Superior temporal gyrus (tissue), 1 donor: Measurements from ENCODE around the gene GALNT17.

Experiments
- DNase-seq: peaks from one replicate; pipeline ENCODE4 v3.0.0-alpha.2; 2016; ENCODE audit errors: extremely low spot score

GALNT17 gene

DNA sequence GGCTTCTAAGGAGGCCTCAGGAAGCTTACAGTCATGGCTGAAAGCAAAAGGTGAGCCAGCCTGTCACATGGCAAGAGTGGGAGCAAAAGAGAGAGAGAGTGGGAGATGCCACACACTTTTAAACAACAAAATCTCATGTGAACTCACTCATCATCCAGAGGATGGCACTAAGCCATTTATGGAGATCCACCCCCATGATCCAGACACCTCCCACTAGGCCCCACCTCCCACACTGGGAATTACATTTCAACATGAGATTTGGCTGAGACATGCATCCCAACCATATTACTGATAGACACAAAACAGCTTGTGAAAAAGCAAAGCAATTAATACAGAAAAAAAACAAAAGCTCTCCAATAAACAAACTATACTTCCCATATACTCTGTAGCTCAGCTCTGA is 210.3 kb downstream of the GALNT17 start:
- DNase-seq = no peak

DNA sequence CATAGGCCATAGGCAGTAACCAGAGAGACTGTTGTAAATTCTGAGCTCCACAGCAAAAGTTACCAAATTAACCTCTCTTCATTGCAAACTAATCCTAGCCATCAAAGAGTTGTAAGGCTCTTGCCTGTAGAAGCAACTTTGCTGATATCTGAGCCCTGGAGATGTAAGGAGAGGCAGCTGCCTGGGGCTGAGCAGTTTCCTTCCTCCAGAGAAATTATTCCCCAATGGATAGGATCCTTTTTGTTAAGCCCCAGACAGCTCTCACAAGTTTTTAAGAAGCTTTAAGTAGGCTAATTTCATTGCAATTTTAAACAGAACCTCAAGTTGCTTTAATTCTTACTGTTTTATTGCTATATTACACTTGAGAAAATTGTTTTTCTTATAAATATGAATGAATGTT is 211.1 kb downstream of the GALNT17 start:
- DNase-seq = no peak

DNA sequence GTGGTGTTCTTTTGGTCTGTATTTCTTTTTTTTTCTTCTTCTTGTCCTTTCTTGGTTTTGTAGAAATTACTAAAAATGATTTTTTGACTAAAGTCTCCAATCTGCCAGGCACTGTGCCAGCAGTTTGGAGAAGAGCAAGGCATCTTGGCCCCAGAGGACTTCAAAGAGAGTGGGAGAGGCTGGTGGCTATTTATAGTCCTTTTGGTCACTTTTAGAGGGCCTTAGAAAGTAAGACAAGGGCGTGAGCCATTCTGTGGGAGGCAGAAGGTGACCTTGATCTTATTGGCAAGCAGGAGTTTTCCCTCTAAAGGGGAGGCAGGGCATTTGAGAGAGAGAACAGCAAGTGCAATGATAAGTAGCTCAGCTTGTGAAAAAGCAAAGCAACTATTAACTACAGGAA is 211.9 kb downstream of the GALNT17 start:
- DNase-seq = no peak

DNA sequence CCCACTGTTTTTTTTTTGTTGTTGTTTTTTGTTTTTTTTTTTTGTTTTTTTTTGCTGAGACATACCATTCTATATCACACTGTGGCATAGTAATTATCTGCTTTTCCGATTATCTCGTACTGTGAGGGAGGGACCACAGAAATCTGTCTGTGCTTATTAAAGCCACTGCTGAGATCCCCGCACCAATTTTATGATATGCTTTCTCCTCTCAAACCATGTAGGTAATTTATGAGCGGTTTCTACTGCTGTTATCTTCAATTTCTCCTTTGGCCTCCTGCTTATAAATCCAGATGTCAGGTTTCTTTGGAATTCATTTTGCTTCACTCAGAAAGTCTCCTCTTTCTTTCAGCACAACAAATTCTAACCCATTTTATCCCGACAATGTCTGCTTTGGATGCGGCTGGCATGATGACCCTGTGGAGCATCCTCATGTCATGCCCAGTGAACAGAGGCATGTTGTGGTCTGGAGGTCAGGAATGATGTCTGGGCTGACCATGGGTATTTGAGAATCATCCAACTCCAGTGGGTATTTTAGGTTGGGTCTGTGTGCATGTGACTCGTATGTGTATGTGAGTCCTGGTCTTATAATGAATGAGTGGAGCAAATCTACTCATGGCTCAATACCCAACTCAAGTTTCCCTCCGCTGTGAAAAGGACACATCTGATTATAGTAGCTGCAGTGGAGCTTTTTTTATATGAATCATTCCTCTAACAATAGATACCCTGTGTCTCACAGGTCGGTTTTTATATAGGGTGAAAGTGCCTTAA is 213.4 kb downstream of the GALNT17 start:
- no peak for DNase-seq

DNA sequence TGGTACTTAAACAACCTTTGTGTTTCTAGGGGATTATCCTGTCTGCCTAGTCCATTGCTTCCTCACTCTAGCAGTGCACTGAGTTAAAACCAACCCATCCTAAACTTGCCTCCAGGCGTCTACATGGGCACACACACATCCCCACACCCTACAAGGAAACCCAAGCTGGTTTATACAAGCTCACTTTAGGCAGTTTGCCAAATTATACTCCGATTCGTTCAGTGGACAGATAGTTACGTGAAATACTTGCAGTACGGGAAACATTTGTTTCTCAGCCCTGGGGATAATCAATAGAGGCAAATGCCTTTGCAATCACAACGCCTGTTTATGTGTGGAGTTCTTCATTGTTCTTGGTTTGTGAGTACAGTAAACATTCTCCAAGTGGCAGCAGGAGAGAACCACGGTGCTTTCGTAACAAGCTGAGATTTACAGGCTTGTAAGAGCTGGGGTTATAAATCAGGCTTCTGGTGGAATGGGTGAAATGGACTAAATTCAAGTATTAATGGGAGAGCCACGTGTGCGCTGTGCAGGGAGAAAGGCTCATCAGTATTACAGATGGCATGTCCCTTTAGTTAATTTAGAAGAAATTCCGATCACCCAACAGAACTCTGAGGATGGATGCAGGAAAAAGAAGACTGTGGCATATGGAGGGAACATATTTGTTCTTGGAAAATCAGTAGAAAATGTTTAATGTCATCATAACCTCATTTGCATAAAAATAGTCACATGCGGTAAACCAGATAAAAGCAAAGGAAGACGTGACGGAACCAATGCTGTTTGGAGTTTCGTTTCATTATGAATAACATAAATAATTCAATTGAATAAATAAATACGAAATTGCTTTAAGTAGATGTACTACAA is 217.1 kb downstream of the GALNT17 start:
- DNase-seq = no peak

DNA sequence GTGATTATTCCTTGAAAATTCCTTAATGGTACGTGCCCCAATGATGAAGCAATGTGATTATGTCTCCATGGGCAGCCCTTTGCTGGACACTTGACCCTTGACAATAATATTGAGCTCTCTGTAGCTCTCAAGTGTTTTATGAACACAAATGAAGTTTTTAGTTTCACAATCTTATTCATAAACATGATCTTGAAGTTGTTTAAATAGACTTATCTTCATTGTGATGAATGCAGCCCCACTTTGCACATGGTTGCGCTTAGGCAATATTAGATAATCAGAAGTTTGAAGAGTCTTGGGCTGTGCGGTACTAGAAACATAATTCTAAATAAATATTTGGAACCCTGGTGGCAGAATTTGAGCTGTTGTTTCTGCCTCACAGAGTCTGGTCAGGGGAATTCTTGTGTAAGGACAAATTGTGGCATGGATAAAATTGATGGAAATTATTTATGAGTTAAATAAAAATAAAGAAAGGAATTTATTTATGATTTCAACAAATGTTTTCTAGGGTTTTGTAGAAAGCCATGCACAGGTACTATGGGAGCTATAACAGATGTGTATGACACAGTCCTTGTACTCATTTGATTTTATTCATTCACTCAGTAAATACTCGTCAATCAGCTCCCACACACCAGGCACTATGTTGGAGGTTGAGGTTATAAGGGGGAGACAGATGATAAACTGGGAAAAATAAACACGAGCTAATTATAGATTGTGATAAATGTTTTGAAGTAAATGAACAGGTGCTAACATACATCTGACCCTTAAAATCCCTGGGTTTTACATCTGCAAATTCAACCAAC is 217.9 kb downstream of the GALNT17 start:
- no peak for DNase-seq

DNA sequence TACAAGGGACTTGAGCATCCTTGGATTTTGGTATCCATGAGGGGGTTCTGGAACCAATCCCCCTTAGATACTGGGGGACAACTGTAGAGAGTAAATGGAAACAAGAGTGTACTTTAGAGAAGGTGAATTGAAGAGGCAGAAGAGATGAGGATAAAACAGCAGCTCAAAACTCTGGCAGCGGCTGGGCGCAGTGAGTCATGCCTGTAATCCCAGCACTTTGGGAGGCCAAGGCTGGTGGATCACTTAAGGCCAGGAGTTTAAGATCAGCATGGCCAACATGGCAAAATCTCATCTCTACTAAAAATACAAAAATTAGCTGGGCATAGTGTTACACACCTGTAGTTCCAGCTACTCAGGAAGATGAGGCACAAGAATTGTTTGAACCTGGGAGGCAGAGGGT is 218.7 kb downstream of the GALNT17 start:
- no peak for DNase-seq

DNA sequence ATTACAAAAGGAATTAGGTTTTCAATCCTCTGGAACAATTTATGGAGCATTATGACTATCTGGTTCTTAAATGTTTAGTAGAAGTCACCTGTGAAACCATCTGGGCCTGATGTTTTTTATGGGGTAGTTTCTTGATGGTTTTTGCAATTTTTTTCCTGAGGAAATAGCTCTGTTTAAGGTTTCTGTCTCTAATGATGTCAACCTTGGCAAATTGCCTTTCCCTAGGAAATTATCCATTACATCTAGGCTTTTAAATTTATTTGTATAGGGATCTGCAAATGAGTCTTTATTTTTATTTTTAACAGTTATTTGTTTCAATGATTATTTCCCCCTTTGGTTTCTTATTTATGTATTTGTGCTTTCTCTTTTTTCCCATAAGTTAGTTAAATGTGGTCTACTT is 222.8 kb downstream of the GALNT17 start:
- DNase-seq = no peak

DNA sequence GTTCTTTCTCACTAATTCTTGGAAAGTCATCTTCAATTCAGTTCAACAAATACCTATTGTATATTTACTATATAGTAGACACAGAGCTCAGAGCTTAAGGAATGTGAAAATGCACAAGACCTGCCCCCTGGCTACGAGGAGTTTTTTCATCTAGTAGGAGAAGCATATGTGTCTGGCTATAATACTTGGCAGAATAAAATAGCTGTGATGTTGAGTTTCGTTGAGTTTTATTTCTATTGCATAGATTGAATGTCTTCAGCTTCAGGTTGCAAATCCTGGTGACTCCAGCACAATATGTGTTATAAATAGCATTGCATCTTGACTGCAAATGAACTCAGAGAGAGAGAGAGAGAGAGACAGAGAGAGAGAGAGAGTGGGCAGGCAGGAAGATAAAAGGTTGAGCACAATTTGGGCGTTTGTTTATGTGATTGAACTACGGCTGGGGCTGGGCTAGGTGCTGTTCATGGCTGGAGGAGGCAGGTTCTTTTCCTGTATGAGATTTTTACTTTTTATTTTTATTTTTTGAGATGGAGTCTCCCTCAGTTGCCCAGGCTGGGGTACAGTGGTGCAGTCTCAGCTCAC is 229.6 kb downstream of the GALNT17 start:
- no peak for DNase-seq

DNA sequence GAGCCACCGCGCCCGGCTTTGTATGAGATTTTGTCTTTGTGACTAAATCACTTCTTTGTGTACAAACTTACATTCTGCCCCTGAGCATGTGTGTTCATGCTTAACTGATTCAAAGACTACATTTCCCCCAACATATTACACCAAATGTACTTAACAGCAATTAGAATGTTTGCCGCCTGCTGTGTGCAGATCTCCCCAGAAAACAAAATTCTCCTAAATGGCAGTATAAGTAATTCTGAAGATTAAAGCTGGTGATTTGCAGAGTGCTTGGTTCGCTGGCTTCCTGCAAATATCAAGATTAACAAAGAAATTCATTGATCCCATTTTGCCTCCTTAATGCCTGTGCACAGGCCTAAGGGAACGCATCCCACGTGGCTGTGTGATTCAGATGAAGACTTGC is 230.3 kb downstream of the GALNT17 start:
- no peak for DNase-seq

DNA sequence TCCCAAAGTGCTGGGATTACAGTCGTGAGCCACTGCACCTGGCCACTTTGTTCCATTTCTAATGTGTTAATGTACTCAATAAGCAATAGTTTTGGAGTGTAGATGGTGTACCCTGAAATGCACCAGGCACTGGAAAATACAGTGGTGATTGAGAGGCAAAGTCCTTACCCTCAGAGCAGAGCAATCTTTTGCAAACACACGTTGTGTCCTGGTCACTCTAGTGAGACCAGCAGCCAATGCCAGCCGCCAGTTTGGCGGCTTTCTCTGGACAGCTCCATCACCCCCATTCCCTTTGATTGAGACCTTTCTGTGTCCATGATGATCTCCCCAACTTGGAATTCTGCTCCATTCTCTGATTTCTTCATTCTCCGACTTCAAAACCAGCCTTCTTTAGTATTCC is 231.3 kb downstream of the GALNT17 start:
- DNase-seq = no peak

DNA sequence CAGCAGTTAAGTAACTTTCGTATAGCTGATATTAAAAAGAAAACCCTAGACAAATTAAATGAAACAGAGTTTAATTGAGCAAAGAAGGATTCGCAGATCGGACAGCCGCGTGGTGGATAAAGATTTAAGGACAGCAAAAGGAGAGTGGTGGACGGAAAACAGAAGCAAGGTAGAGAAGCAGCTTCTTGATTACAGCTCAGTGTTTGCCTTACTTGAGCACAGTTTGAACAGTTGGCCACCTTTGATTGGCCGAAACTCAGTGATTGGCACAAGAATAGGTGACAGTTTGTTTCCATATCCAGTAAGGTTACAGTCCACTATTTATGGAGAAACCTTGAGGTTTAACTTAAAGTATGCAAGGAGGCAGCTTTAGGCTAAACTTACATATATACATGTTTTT is 231.7 kb downstream of the GALNT17 start:
- no peak for DNase-seq

DNA sequence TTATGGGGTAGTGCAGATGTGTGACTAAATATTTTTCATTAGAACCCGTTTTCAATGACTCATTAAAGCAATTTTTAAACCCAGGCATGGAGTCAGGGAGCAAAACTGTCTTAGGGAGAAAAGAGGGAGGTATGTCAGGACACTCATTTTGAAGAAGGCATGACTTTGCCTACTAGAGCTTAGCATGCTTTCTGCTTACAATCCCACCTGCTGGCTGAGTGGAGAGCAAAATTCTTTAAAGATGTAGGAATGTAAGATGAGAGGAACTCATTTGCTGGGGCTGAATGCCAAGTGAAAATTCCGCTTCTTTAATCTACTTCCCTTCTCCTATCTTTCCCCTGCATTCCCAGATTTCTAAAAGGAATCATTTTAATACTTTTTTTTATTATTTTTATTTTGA is 232.6 kb downstream of the GALNT17 start:
- DNase-seq = no peak

DNA sequence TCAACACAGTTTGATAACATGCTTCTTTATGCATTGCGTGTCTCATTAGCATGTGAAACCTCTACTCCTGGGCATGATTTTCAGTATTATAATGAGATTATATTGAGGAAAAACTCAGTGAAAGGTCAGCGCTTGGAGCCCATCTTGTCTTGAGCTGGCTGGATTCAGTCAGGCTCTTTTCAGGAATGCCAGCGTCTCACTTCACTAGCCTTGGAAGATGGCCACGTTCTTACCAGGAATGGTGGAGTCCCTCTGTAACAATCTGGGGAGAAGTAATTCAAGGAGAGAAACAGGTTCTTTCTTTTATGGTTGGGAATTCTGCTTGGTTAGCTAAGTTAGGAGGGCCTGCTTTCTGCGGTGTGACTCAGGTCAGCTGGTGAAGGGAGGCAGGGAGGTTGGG is 241.0 kb downstream of the GALNT17 start:
- no peak for DNase-seq

DNA sequence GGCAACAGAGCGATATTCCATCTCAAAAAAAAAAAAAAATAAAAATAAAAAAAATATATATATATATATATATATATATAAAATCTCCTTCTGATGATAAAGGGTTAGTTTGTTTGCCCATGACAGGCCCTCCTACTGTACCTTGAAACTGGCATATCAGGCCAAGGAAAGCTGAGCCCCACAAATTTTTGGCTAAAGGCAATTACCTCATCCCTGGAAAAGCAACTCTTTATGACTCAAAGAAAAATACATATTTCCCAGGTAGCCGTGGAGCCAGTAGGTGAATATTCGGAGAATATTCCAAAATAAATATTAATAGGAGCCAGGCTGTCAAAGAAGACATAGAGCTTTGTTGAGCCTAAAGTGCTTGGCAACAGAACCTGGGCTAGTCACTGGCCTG is 245.1 kb downstream of the GALNT17 start:
- no peak for DNase-seq

DNA sequence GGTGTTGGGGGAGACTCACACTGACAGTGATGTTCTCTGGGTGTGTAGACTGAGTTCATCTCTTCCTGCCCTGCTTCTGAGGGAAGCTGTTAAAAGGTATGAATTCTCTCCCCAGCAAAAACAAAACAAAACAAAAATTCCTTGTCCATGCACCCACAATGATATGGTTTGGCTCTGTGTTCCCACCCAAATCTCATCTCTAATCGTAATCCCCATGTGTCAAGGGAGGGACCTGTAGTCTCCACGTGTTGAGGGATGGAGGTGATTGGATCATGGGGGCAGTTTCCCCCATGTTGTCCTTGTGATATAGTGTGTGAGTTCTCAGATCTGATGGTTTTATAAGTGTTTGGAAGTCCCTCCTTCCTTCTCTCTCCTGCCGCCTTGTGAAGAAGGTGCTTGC is 245.5 kb downstream of the GALNT17 start:
- DNase-seq = no peak

DNA sequence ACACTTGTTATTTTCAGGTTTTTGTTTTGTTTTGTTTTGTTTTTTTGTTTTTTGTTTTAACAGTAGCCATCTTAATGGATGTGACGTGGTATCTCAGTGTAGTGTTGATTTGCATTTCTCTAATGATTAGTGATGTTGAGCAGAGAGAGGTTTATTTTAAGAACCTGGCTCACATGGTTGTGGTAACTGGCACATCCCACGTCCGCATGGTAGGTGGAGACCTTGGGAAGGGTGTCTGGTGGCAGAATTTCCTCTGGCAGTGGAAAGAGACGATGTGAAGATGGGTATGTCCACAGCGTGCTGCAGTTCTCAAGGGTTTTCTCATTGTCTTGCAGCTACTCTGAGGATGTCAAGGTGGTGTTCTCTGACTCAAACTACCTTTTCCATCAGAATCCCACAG is 252.2 kb downstream of the GALNT17 start:
- DNase-seq = no peak

DNA sequence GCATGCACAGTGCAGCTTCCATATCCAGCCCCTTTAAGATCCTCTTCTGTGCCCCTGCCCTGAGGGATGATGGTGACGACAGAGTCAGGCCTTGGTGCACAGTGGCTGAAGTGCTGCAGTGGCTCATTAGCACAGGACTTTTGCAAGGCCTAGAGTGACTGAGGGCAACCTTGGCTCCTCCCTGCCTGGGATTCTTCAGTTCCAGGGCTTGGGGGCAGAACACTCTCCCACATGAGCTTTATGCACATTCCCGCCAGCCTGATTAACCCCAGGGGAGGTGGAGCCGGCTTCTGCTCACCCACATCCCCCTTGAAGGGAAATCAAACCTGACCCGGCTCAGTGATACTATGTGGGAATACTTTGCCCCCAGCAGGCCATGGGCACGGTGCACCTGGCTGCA is 253.4 kb downstream of the GALNT17 start:
- no peak for DNase-seq

DNA sequence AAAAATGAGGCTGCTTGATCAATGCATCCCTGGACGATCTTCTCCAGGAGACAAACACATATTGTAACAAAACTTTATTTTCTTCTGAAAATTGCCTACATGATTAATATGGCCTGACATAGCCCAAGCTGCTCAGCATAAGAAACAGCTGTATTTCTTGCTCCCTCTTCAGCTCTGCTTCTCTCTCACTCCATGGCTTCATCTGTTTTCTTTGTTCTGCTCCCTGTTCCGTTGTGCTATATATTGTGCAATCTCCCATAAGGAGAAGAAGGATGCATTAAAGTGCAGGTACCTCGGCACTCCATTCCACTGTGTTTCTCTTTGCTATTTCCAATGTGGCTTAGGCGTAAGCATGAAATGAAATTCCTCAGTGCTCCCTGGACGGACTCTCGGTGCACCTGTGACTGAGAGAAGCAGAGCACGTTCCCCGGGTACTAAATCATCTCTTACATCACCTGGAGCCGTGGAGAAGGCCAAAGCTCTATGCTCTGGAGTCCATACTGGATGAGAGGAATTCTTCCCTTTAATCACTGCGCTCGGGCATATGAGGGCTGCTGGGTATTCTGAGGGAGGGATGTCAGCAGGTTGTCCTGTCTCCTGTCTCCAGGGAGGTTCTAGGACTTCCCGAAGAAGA is 254.3 kb downstream of the GALNT17 start:
- no peak for DNase-seq

DNA sequence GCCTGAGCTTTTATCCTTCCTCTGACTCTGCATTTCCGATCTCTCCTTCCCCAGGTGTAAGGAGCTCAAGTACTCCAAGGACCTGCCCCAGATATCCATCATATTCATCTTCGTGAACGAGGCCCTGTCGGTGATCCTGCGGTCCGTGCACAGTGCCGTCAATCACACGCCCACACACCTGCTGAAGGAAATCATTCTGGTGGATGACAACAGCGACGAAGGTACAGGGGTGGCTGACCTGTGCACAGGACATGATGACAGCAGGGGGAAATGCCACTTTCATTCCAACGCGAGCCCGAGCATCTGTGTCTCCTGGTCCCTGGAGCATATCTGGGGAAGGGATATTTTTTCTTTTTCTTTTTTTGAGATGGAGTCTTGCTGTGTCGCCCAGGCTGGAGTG is 256.2 kb downstream of the GALNT17 start:
- no peak for DNase-seq

DNA sequence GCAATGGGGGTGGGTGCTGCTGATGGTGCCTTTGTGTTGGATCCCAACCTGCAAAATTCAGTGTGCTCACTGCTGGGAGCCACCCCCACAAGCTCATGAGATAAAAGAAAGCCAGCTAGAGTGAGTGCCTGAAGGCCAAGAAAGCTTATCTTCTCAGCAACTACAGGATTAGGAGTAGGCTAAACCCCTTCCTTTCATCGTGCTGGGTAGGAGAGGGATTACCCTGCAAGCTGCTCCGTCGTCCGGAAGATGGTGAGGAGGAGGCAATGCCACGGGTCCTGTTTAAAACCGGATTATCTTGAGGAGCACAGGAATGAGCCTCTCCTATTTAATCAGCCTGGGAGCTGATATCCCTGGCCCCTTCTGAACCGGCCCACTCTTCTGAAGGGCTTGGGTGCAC is 258.0 kb downstream of the GALNT17 start:
- no peak for DNase-seq

DNA sequence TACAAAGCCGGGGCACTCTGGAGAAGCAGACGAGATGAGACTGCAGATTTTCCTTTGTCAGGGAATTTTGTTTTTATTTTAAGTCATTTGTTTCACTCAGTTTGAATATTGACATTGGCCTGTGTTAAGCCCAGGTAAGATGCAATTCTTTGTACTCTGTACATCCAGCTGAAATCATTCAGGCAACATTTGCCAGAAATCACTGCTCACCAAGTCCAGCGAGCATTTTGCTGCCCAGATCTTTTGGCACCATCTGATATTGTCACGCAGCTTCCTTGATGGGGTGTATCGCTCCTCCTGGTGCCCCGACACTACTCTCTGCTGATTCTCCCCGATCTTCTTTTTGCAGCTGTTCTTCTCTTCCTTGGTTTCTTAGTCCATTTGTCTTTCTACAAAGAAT is 261.7 kb downstream of the GALNT17 start:
- no peak for DNase-seq
